ENCODE results near the gene KRTAP12-1. TPM values are rescaled to one million over a fixed set of nuclear protein-coding genes. Genes with fewer than 3 reads are reported as not detected.

KRTAP12-1 gene
- total and polyA plus RNA-seq, 2 of the 8 experiments (the other 6 are each of a cell fraction or from before 2014, with no cell fraction given), result 0.50 to 0.73 TPM

DNA sequence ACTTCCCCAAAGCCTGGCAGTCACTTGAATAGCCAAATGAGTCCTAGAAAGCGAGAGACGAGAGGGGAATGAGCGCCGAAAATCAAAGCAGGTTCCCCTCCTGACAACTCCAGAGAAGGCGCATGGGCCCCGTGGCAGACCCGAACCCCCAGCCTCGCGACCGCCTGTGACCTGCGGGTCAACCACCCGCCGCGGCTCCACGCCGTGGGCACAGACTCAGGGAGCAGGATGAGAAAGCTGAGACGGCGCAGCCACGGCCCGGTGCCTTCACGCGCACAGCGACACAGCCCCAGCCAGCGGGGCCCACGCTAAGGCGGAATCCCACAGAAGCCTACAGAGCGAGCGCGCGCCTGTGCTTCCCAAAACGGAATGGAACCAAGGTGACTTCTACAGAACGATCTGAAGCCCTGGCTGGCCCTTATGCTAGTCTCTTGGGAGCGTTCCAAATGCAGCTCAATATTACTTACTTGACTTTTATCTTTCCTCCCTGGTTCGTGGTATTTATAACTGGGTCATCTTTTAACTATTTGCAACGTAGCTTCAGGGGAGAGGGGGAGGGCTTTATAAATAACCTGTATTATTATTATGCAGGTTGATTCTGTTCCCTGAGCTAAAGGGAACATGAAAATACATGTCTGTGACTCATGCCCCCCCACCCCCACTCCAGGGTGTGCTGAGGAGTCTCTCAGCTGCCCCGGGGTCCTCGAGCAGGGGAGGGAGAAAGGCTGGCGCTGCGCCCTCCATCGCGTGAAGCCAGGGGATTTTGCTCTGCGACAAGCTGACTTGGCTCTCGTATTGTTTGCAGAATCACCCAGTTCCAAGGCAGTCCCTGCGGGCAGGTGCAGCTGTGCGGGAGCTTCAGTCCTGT lies 27.7 kb upstream of the KRTAP12-1 start:
- Histone ChIP-seq H2BK5ac (ENCODE audit: low read depth, low read length) (peak overlapping the region; percentile 89; the same call in 1 of the 2 replicates), H3K56ac (replicated peaks; ENCODE audit: insufficient read length, low read depth, low read length) (no peak overlapping the region), H3K4ac (replicated peaks; ENCODE audit: insufficient read length, low read depth, low read length) (peak overlapping the region; percentile 74), H2BK20ac (ENCODE audit: low read length) (peak overlapping the region; percentile 99; the same call in 1 of the 2 replicates), H3K36me3 (ENCODE audit: control insufficient read depth in 2 of 4, insufficient read depth in 4 of 4, low read length in 3 of 4) (no peaks in the 10 kb centered on the region), H4K91ac (replicated peaks; ENCODE audit: insufficient read length, low read length) (peak overlapping the region; percentile 84), H2BK120ac (replicated peaks; ENCODE audit: low read depth, low read length) (peak overlapping the region; percentile 94), H4K8ac (ENCODE audit: extremely low read depth, insufficient read depth, low read length) (peak overlapping the region; percentile 63; the same call in 1 of the 2 replicates), H3K23me2 (ENCODE audit: low read depth, low read length) (peaks cover 47% of the 10 kb centered on the region), H4K5ac (ENCODE audit: insufficient read length, low read depth, low read length) (peak overlapping the region; percentile 25), H3K23ac (ENCODE audit: insufficient read length) (no peak overlapping the region), H3K27ac (ENCODE audit: low read depth, low read length) (no peak overlapping the region), H2BK15ac (ENCODE audit: low read length) (peak overlapping the region; percentile 88; the same call in 1 of the 2 replicates), H3K9ac (replicated peaks in 1 of 4; ENCODE audit: extremely low read depth in 1 of 4, low read depth in 3 of 4, low read length in 3 of 4) (no peak overlapping the region), H2BK12ac (ENCODE audit: low read depth, low read length) (peak overlapping the region; percentile 98), H3K18ac (ENCODE audit: extremely low read depth, low read length) (peak overlapping the region; percentile 95), H2AFZ (ENCODE audit: low read length) (no peak overlapping the region), H3K4me2 (ENCODE audit: insufficient read depth in 1 of 2, low read depth in 2 of 2, low read length in 2 of 2) (peak overlapping the region; percentile 91 to 93), H3K27me3 (replicated peaks in 1 of 4; ENCODE audit: control insufficient read depth in 3 of 4, extremely low read depth in 1 of 4, insufficient read depth in 3 of 4, low read length in 3 of 4) (peaks cover 24 to 75% (median 68%) of the 10 kb centered on the region in 4 experiments), H3K4me1 (replicated peaks in 1 of 4; ENCODE audit: control insufficient read depth in 3 of 4, insufficient read depth in 4 of 4, low read length in 3 of 4) (peaks cover 0 to 58% (median 44%) of the 10 kb centered on the region in 4 experiments; a peak in 6 of 7 replicates), H2AK5ac (ENCODE audit: low read depth, low read length) (peak overlapping the region; percentile 82; the same call in 1 of the 2 replicates), H3K14ac (ENCODE audit: insufficient read length) (no peak overlapping the region), H4K20me1 (replicated peaks in 1 of 2; ENCODE audit: control insufficient read depth in 1 of 2, insufficient read depth in 2 of 2, low read length in 2 of 2) (peaks cover 0 to 2% of the 10 kb centered on the region in 2 experiments), H3K79me1 (ENCODE audit: low read depth, low read length) (peaks cover 3% of the 10 kb centered on the region; the same call in 1 of the 2 replicates), H3K79me2 (ENCODE audit: control insufficient read depth in 1 of 2, insufficient read depth in 2 of 2, low read length in 2 of 2) (no peaks in the 10 kb centered on the region), H3K4me3 (ENCODE audit: extremely low read depth in 1 of 4, insufficient read depth in 2 of 4, low read depth in 3 of 4, low read length in 4 of 4) (peak overlapping the region; percentile 25 to 58 (median 40); a peak in 7 of 8 replicates), H3K9me3 (ENCODE audit: insufficient read depth in 2 of 2, low read depth in 1 of 2, low read length in 1 of 2) (no peaks in the 10 kb centered on the region)
- ChIA-PET CTCF (ENCODE audit: partially characterized antibody) (interaction anchor here (0.8 to 2.5 kb wide), 13 partner anchors 8 to 211 kb away, joined by 3 to 10 read pairs (median 4); partner anchors contain the start of genes ITGB2 and KRTAP10-12), POLR2A (ENCODE audit: partially characterized antibody) (interaction anchor here (0.5 to 1.7 kb wide), 6 partner anchors 10 to 230 kb away, joined by 3 to 6 read pairs (median 3); partner anchors contain the start of genes KRTAP10-12 and SLX9)
- FAIRE-seq (no peak), DNase-seq (ENCODE audit: low read depth in 1 of 2, low spot score in 2 of 2) (peak in 1 of 2 experiments; percentile 49)
- WGBS, 2 experiments (ENCODE audit: extremely low coverage in 1 of 2, insufficient coverage in 1 of 2, insufficient read length in 1 of 2, insufficient replicate concordance in 2 of 2, low coverage in 1 of 2, low lambda C conversion rate in 2 of 2, missing lambda C conversion rate in 1 of 2), result 4% methylated on average over 38 of the region's 45 CpGs; no CpG with 5 or more reads in 1 of the 2 experiments
- TF ChIP-seq SUZ12 (IDR thresholded peaks at IDR 0.05; ENCODE audit: low read length), result peak; percentile 91

Measured in H1 (cell line).